ENCODE measurements around the gene PACRGL. TPM values are rescaled to one million over a fixed set of nuclear protein-coding genes. Genes with fewer than 3 reads are reported as not detected.

The PACRGL gene
- total RNA-seq, 2 experiments from 2014 or later, result 17.8 to 29.7 TPM

DNA sequence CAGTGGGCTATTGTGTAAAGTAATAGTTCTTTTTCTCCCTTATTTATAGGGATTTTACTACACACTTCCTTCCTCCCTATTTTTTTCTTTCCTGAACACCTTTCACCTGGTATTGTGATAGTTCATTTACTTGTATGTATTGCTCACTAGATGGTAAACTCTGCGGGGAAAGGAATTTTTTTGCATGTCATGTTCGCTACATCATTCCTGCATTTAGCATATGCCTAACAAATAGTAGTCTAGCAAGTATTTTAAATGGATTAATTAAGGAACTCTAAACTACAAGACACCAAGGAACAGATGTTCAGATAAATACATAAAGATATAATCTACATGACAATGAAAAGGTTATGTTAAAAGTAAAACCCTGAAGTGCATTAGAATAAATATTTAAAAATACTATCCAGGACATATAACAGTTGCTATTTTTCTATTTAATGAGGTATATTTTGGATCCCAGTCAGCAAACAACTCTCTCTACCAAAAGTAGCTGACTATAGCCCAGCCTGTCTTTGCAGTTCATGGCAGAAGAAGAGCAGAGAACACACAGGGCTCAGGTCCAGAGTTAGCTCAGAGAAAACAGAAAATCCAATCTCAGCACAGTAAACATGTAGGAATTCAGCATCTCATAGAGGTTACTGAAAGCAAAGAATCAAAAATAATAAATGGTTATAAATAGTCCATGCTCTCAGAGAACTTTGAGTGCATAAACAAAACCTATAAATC lies 87.8 kb downstream of the PACRGL start:
- CTCF ChIA-PET (ENCODE audit: unreplicated experiment), result no interaction called here
- intact Hi-C loops (cut with micrococcal nuclease; ENCODE audit: unreplicated experiment), result no loop called here
- no peak for DNase-seq (ENCODE audit: low spot score)
- H3K79me2 ChIP-seq (ENCODE audit: insufficient read depth, low read depth, low read length), result no peaks in the 10 kb centered on the region
- H4K20me1 ChIP-seq (ENCODE audit: insufficient read depth, low read length), result no peaks in the 10 kb centered on the region
- H3K9me3 ChIP-seq (ENCODE audit: low read length), result no peaks in the 10 kb centered on the region
- no peaks in the 10 kb centered on the region for H3K9me2 ChIP-seq (ENCODE audit: insufficient read depth, low read length)
- BruUV-seq (replicated peaks), result no TSS peak
- POLR2A ChIA-PET, result interaction anchor here (0.6 to 1.2 kb wide), 2 partner anchors 13 to 16 kb away, joined by 3 read pairs; no protein-coding TSS in a partner anchor
- TF ChIP-seq, protein P1, sequence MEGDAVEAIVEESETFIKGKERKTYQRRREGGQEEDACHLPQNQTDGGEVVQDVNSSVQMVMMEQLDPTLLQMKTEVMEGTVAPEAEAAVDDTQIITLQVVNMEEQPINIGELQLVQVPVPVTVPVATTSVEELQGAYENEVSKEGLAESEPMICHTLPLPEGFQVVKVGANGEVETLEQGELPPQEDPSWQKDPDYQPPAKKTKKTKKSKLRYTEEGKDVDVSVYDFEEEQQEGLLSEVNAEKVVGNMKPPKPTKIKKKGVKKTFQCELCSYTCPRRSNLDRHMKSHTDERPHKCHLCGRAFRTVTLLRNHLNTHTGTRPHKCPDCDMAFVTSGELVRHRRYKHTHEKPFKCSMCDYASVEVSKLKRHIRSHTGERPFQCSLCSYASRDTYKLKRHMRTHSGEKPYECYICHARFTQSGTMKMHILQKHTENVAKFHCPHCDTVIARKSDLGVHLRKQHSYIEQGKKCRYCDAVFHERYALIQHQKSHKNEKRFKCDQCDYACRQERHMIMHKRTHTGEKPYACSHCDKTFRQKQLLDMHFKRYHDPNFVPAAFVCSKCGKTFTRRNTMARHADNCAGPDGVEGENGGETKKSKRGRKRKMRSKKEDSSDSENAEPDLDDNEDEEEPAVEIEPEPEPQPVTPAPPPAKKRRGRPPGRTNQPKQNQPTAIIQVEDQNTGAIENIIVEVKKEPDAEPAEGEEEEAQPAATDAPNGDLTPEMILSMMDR (conservative IDR thresholded peaks at IDR 0.05; ENCODE audit: low read length), result no peak
- no peak for TF ChIP-seq EZH2phosphoT487 (IDR thresholded peaks at IDR 0.05; ENCODE audit: borderline replicate concordance, low read depth, low read length)
- H2AFZ ChIP-seq (ENCODE audit: low read length), result no peak overlapping the region
- no peak overlapping the region for H3K27ac ChIP-seq (ENCODE audit: low read depth, low read length, poor library complexity, severe bottlenecking)
- H3K4me2 ChIP-seq (ENCODE audit: low read length), result no peak overlapping the region
- H3K4me3 ChIP-seq (ENCODE audit: low read depth, low read length, poor library complexity, severe bottlenecking), result no peak overlapping the region
- H3K36me3 ChIP-seq (ENCODE audit: insufficient read depth, low read length), result no peaks in the 10 kb centered on the region
- no peaks in the 10 kb centered on the region for H3K4me1 ChIP-seq (ENCODE audit: insufficient read depth, low read length, poor library complexity, severe bottlenecking)
